Measurements from ENCODE around the gene OR7C1.
"Not testable (repeated sequence)": the region's sequence is repeated elsewhere in the genome, so short reads cannot be mapped to it uniquely, and the experiment has no call there.

Gene OR7C1

DNA sequence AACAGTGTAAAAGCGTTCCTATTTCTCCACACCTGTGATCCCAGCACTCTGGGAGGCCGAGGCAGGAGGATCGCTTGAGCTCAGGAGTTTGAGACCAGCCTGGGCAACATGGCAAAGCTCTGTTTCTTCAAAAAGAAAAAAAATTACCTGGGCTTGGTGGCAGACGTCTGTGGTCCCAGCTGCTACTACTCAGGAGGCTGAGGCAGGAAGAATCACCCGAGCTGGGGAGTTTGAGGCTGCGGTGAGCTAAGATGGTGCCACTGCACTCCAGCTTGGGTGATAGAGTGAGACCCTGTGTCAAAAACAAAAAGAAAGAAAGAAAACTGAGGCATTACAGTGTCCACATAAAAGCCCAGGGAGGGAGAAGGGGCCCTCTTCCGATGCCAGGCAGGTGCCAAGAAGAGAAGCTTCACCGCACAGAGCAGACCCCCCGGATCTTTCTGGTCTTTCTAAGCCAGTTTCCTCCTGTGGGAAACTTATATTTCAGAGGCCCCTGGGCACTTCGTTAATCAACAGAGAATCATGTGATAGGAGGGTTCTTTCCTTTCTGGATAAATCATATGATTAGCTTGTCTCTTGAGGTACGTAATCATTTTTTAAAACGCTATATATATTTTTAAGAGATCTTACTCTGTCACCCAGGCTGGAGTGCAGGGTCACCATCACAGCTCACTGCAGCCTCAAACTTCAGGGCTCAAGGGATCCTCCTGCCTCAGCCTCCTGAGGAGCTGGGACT is 56.7 kb downstream of the OR7C1 start, which contains the start of gene ADGRE2:
TSS of gene ADGRE2 (minus strand) at position 451 of the 736 bp plus-strand sequence. CDS start 1,804 bp downstream, outside the sequence.
- not testable (repeated sequence) for H3K27me3 ChIP-seq (ENCODE audit: control insufficient read depth in 3 of 3, insufficient read depth in 3 of 3, low read depth in 1 of 3, low read length in 3 of 3); H3K18ac ChIP-seq (ENCODE audit: low read length); H3K4me3 ChIP-seq (ENCODE audit: low read length in 2 of 2); H2AFZ ChIP-seq (ENCODE audit: low read length); H4K91ac ChIP-seq (ENCODE audit: low read depth, low read length, poor library complexity); H3K9me3 ChIP-seq (replicated peaks in 1 of 2; ENCODE audit: control insufficient read depth in 2 of 2, insufficient read depth in 1 of 2, low read depth in 1 of 2, low read length in 2 of 2); DNase-seq (ENCODE audit: low spot score); H4K8ac ChIP-seq (ENCODE audit: low read depth, low read length); H2BK120ac ChIP-seq (ENCODE audit: low read depth, low read length); H3K4me1 ChIP-seq (ENCODE audit: control insufficient read depth in 2 of 2, insufficient read depth in 1 of 2, low read depth in 1 of 2, low read length in 2 of 2); H3K27ac ChIP-seq (replicated peaks; ENCODE audit: low read length); H3K23ac ChIP-seq (ENCODE audit: low read depth, low read length, poor library complexity); H3K9ac ChIP-seq (ENCODE audit: low read depth, low read length, poor library complexity); H3K14ac ChIP-seq (ENCODE audit: low read length); H2AK5ac ChIP-seq (ENCODE audit: low read depth, low read length); H3K4me2 ChIP-seq (ENCODE audit: insufficient read depth, low read length, poor library complexity, severe bottlenecking); H2BK12ac ChIP-seq (ENCODE audit: low read length); H2BK15ac ChIP-seq (ENCODE audit: low read length); H3K79me1 ChIP-seq (ENCODE audit: low read depth, low read length); H2BK5ac ChIP-seq (ENCODE audit: low read length); H3K4ac ChIP-seq (ENCODE audit: low read length); H3K36me3 ChIP-seq (replicated peaks in 1 of 2; ENCODE audit: control insufficient read depth in 2 of 2, insufficient read depth in 2 of 2, low read length in 2 of 2)
- no CpG with 5 or more reads among the region's 12 CpGs for WGBS, 2 donors (ENCODE audit: extremely low coverage in 2 of 2, insufficient read length in 2 of 2, insufficient replicate concordance in 1 of 2)

DNA sequence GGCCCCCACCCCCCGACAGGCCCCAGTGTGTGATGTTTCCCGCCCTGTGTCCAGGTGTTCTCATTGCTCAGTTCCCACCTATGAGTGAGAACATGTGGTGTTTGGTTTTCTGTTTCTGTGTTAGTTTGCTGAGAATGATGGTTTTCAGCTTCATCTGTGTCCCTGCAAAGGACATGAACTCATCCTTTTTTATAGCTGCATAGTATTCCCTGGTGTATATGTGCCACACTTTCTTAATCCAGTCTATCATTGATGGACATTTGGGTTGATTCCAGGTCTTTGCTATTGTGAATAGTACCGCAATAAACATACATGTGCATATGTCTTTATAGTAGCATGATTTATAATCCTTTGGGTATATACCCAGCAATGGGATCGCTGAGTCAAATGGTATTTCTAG is 57.3 kb downstream of the OR7C1 start:
- not testable (repeated sequence) for H3K23ac ChIP-seq (ENCODE audit: low read depth, low read length, poor library complexity); H3K4me2 ChIP-seq (ENCODE audit: insufficient read depth, low read length, poor library complexity, severe bottlenecking); H3K4ac ChIP-seq (ENCODE audit: low read length); H2BK15ac ChIP-seq (ENCODE audit: low read length); H2BK5ac ChIP-seq (ENCODE audit: low read length); DNase-seq (ENCODE audit: low spot score); H3K4me3 ChIP-seq (ENCODE audit: low read length in 2 of 2); H3K4me1 ChIP-seq (ENCODE audit: control insufficient read depth in 2 of 2, insufficient read depth in 1 of 2, low read depth in 1 of 2, low read length in 2 of 2); H2BK120ac ChIP-seq (ENCODE audit: low read depth, low read length); H2AFZ ChIP-seq (ENCODE audit: low read length); H4K91ac ChIP-seq (ENCODE audit: low read depth, low read length, poor library complexity); H3K14ac ChIP-seq (ENCODE audit: low read length); H3K9me3 ChIP-seq (replicated peaks in 1 of 2; ENCODE audit: control insufficient read depth in 2 of 2, insufficient read depth in 1 of 2, low read depth in 1 of 2, low read length in 2 of 2); H3K27me3 ChIP-seq (ENCODE audit: control insufficient read depth in 3 of 3, insufficient read depth in 3 of 3, low read depth in 1 of 3, low read length in 3 of 3); H2AK5ac ChIP-seq (ENCODE audit: low read depth, low read length); H2BK12ac ChIP-seq (ENCODE audit: low read length); H3K9ac ChIP-seq (ENCODE audit: low read depth, low read length, poor library complexity); H3K36me3 ChIP-seq (replicated peaks in 1 of 2; ENCODE audit: control insufficient read depth in 2 of 2, insufficient read depth in 2 of 2, low read length in 2 of 2); H3K79me1 ChIP-seq (ENCODE audit: low read depth, low read length); H4K8ac ChIP-seq (ENCODE audit: low read depth, low read length); H3K27ac ChIP-seq (replicated peaks; ENCODE audit: low read length); H3K18ac ChIP-seq (ENCODE audit: low read length)
- no CpG with 5 or more reads among the region's 4 CpGs for WGBS, 2 donors (ENCODE audit: extremely low coverage in 2 of 2, insufficient read length in 2 of 2, insufficient replicate concordance in 1 of 2)

DNA sequence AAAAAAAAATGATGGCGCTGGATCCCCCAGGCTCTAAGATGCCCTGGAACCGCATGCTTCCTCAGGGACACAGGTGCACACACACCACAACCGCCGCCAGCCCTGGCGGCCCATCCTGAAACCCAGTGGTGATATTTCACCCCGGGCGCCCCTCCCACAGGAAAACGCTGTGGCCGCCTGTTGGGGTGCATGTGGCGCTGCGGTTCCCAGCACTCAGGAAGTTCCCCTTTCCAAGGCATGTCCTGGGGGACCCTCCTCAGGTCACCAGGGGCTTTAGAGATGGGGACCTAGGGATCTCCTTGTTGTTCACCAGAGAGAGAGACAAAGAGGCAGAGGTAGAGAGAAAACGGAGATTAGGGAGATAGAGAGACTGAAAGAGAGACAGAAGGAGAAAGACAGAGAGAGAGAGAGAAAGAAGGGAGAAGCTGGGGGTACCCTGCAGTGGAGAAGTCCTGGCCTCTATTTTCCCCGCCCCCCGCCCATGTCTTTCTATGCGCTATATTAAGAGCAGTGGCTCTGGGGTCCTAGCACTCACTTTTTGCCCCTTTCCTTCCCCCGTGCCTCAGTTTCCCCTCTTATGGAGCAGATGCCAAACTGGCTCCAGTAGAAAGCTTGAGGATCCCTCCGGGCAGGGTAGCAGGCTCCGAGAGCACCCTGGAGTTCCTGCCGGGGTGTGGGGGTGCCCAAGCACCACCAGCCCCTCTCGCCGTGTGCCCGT is 59.0 kb downstream of the OR7C1 start:
- H3K9ac ChIP-seq (ENCODE audit: low read depth, low read length, poor library complexity): peak overlapping the region; percentile 21
- no peak overlapping the region for H4K91ac ChIP-seq (ENCODE audit: low read depth, low read length, poor library complexity)
- H2BK15ac ChIP-seq (ENCODE audit: low read length): peak overlapping the region; percentile 67
- H2BK120ac ChIP-seq (ENCODE audit: low read depth, low read length): no peak overlapping the region
- peaks cover 2% of the 10 kb centered on the region for H3K79me1 ChIP-seq (ENCODE audit: low read depth, low read length)
- peaks cover 0 to 1% of the 10 kb centered on the region in 2 donors for H3K4me1 ChIP-seq (ENCODE audit: control insufficient read depth in 2 of 2, insufficient read depth in 1 of 2, low read depth in 1 of 2, low read length in 2 of 2)
- peak overlapping the region in 1 of 2 donors; percentile 63 for H3K4me3 ChIP-seq (ENCODE audit: low read length in 2 of 2)
- no peak overlapping the region for H3K27ac ChIP-seq (replicated peaks; ENCODE audit: low read length)
- peak overlapping the region; percentile 89 for H3K4me2 ChIP-seq (ENCODE audit: insufficient read depth, low read length, poor library complexity, severe bottlenecking)
- DNase-seq (ENCODE audit: low spot score): no peak
- no peak overlapping the region for H3K4ac ChIP-seq (ENCODE audit: low read length)
- no peak overlapping the region for H2AK5ac ChIP-seq (ENCODE audit: low read depth, low read length)
- H4K8ac ChIP-seq (ENCODE audit: low read depth, low read length): no peak overlapping the region
- no peak overlapping the region for H3K14ac ChIP-seq (ENCODE audit: low read length)
- no peaks in the 10 kb centered on the region for H3K9me3 ChIP-seq (replicated peaks in 1 of 2; ENCODE audit: control insufficient read depth in 2 of 2, insufficient read depth in 1 of 2, low read depth in 1 of 2, low read length in 2 of 2)
- peak overlapping the region; percentile 90 for H3K18ac ChIP-seq (ENCODE audit: low read length)
- H3K27me3 ChIP-seq (ENCODE audit: control insufficient read depth in 3 of 3, insufficient read depth in 3 of 3, low read depth in 1 of 3, low read length in 3 of 3): peaks cover 0 to 6% (median 0%) of the 10 kb centered on the region in 3 experiments
- no peak overlapping the region for H2BK12ac ChIP-seq (ENCODE audit: low read length)
- no CpG with 5 or more reads among the region's 22 CpGs for WGBS, 2 donors (ENCODE audit: extremely low coverage in 2 of 2, insufficient read length in 2 of 2, insufficient replicate concordance in 1 of 2)
- H3K23ac ChIP-seq (ENCODE audit: low read depth, low read length, poor library complexity): no peak overlapping the region
- H2AFZ ChIP-seq (ENCODE audit: low read length): no peak overlapping the region
- H2BK5ac ChIP-seq (ENCODE audit: low read length): no peak overlapping the region
- H3K36me3 ChIP-seq (replicated peaks in 1 of 2; ENCODE audit: control insufficient read depth in 2 of 2, insufficient read depth in 2 of 2, low read length in 2 of 2): no peaks in the 10 kb centered on the region

DNA sequence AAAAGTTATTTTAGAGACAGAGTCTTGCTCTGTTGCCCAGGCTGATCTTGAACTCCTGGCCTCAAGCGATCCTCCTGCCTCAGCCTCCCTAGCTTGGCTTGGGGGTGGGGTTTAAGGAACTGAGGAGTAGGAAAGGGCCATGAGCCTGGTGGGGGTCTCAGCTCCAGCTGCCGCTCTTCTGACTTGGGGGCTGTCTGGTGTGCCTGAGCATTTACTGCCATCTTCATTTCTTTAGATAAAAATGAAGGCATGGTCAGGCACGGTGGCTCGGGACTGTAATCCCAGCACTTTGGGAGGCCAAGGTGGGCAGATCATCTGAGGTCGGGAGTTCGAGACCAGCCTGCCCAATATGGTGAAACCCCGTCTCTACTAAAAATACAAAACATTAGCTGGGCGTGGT is 59.7 kb downstream of the OR7C1 start:
- H3K27ac ChIP-seq (replicated peaks; ENCODE audit: low read length); H3K4me2 ChIP-seq (ENCODE audit: insufficient read depth, low read length, poor library complexity, severe bottlenecking); H2AK5ac ChIP-seq (ENCODE audit: low read depth, low read length); DNase-seq (ENCODE audit: low spot score); H2BK15ac ChIP-seq (ENCODE audit: low read length); H2BK5ac ChIP-seq (ENCODE audit: low read length); H4K8ac ChIP-seq (ENCODE audit: low read depth, low read length); H3K36me3 ChIP-seq (replicated peaks in 1 of 2; ENCODE audit: control insufficient read depth in 2 of 2, insufficient read depth in 2 of 2, low read length in 2 of 2); H2BK12ac ChIP-seq (ENCODE audit: low read length); H3K18ac ChIP-seq (ENCODE audit: low read length); H3K9me3 ChIP-seq (replicated peaks in 1 of 2; ENCODE audit: control insufficient read depth in 2 of 2, insufficient read depth in 1 of 2, low read depth in 1 of 2, low read length in 2 of 2); H3K27me3 ChIP-seq (ENCODE audit: control insufficient read depth in 3 of 3, insufficient read depth in 3 of 3, low read depth in 1 of 3, low read length in 3 of 3); H3K4me3 ChIP-seq (ENCODE audit: low read length in 2 of 2); H2AFZ ChIP-seq (ENCODE audit: low read length); H3K9ac ChIP-seq (ENCODE audit: low read depth, low read length, poor library complexity); H4K91ac ChIP-seq (ENCODE audit: low read depth, low read length, poor library complexity); H3K4me1 ChIP-seq (ENCODE audit: control insufficient read depth in 2 of 2, insufficient read depth in 1 of 2, low read depth in 1 of 2, low read length in 2 of 2); H2BK120ac ChIP-seq (ENCODE audit: low read depth, low read length); H3K79me1 ChIP-seq (ENCODE audit: low read depth, low read length); H3K23ac ChIP-seq (ENCODE audit: low read depth, low read length, poor library complexity); H3K4ac ChIP-seq (ENCODE audit: low read length); H3K14ac ChIP-seq (ENCODE audit: low read length): not testable (repeated sequence)
- WGBS, 2 donors (ENCODE audit: extremely low coverage in 2 of 2, insufficient read length in 2 of 2, insufficient replicate concordance in 1 of 2): no CpG with 5 or more reads among the region's 8 CpGs
